ENCODE data around the gene ZMIZ2.
"Not testable (repeated sequence)": the region's sequence is repeated elsewhere in the genome, so short reads cannot be mapped to it uniquely, and the experiment has no call there.

The ZMIZ2 gene

DNA sequence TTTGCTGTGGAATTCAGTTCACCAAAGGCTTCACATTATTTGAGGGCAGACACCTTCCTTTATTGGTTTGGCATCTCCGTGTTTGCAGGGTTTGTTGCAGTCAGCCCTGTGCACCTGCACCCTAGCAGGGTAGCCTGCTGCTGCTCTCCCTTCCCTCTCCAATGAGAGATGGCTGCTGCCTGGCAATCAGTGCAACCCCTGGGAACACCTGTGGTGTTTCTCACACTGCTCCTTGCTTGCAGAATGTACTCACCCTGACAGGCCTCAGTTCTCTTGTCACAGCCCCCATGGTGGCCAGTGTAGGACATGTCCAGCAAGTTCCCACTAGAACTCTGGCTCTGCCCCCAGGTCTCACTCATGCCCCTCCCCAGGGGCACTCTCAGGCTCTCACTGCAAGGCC, 35.7 kb downstream of the ZMIZ2 start:
- no peak for TF ChIP-seq EZH2phosphoT487 (IDR thresholded peaks at IDR 0.05; ENCODE audit: low read depth)
- TF ChIP-seq, protein P1, sequence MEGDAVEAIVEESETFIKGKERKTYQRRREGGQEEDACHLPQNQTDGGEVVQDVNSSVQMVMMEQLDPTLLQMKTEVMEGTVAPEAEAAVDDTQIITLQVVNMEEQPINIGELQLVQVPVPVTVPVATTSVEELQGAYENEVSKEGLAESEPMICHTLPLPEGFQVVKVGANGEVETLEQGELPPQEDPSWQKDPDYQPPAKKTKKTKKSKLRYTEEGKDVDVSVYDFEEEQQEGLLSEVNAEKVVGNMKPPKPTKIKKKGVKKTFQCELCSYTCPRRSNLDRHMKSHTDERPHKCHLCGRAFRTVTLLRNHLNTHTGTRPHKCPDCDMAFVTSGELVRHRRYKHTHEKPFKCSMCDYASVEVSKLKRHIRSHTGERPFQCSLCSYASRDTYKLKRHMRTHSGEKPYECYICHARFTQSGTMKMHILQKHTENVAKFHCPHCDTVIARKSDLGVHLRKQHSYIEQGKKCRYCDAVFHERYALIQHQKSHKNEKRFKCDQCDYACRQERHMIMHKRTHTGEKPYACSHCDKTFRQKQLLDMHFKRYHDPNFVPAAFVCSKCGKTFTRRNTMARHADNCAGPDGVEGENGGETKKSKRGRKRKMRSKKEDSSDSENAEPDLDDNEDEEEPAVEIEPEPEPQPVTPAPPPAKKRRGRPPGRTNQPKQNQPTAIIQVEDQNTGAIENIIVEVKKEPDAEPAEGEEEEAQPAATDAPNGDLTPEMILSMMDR (IDR thresholded peaks at IDR 0.05; ENCODE audit: low read depth, low read length), result no peak

DNA sequence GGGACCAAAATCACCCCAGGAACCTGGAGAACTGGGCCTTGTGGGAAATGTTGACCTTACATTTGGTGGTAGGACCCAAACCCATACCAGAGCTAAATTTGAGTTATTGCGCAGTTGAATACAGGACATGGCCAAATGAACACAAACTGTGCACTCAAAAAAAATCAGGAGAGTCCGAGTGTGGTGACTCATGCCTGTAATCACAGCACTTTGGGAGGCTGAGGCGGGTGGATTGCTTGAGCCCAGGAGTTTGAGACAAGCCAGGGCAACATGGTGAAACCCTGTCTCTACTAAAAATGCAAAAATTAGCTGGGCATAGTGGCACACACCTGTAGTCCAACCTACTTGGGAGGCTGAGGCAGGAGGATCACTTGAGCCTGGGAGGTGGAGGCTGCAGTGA, 36.6 kb downstream of the ZMIZ2 start:
- H4K20me1 ChIP-seq (ENCODE audit: insufficient read depth, low read length); H3K36me3 ChIP-seq (replicated peaks; ENCODE audit: low read depth, low read length); H3K4me2 ChIP-seq (ENCODE audit: low read length); H3K79me2 ChIP-seq (ENCODE audit: low read length); H3K9ac ChIP-seq (ENCODE audit: low read length); H3K4me3 ChIP-seq (ENCODE audit: low read length); H3K27ac ChIP-seq (ENCODE audit: low read length); H2AFZ ChIP-seq (ENCODE audit: low read depth, low read length); H3K4me1 ChIP-seq (ENCODE audit: low read length); H3K27me3 ChIP-seq (ENCODE audit: low read depth, low read length); H3K9me3 ChIP-seq (ENCODE audit: insufficient read depth, low read length): not testable (repeated sequence)

More for the DNA sequence above, 35.7 kb downstream of the ZMIZ2 start:
- Histone ChIP-seq H3K4me1 (ENCODE audit: low read length) (no peaks in the 10 kb centered on the region), H3K4me3 (ENCODE audit: low read length) (no peak overlapping the region), H3K36me3 (replicated peaks; ENCODE audit: low read depth, low read length) (no peaks in the 10 kb centered on the region), H3K79me2 (ENCODE audit: low read length) (no peaks in the 10 kb centered on the region), H3K9me3 (ENCODE audit: insufficient read depth, low read length) (no peaks in the 10 kb centered on the region), H3K4me2 (ENCODE audit: low read length) (no peak overlapping the region), H3K9ac (ENCODE audit: low read length) (no peak overlapping the region), H3K27me3 (ENCODE audit: low read depth, low read length) (no peaks in the 10 kb centered on the region), H3K27ac (ENCODE audit: low read length) (no peak overlapping the region), H4K20me1 (ENCODE audit: insufficient read depth, low read length) (no peaks in the 10 kb centered on the region), H2AFZ (ENCODE audit: low read depth, low read length) (no peak overlapping the region)

- Histone ChIP-seq H3K9me3 (ENCODE audit: insufficient read depth, low read length) (no peaks in the 10 kb centered on the region), H3K9ac (ENCODE audit: low read length) (no peak overlapping the region), H3K4me2 (ENCODE audit: low read length) (no peak overlapping the region), H3K79me2 (ENCODE audit: low read length) (no peaks in the 10 kb centered on the region), H3K27ac (ENCODE audit: low read length) (no peak overlapping the region), H2AFZ (ENCODE audit: low read depth, low read length) (no peak overlapping the region), H3K36me3 (replicated peaks; ENCODE audit: low read depth, low read length) (no peaks in the 10 kb centered on the region), H3K4me3 (ENCODE audit: low read length) (no peak overlapping the region), H4K20me1 (ENCODE audit: insufficient read depth, low read length) (no peaks in the 10 kb centered on the region), H3K4me1 (ENCODE audit: low read length) (no peaks in the 10 kb centered on the region), H3K27me3 (ENCODE audit: low read depth, low read length) (no peaks in the 10 kb centered on the region)
- TF ChIP-seq, protein P1 (IDR thresholded peaks at IDR 0.05; ENCODE audit: low read depth, low read length), result no peak
- no peak for TF ChIP-seq EZH2phosphoT487 (IDR thresholded peaks at IDR 0.05; ENCODE audit: low read depth)
These were observed 38.4 kb downstream of the ZMIZ2 start for GRCh38 chr7:44787041-44787440.

- H3K4me2 ChIP-seq (ENCODE audit: low read length), result no peak overlapping the region
- no peak overlapping the region for H3K27ac ChIP-seq (ENCODE audit: low read length)
- no peaks in the 10 kb centered on the region for H3K4me1 ChIP-seq (ENCODE audit: low read length)
- no peaks in the 10 kb centered on the region for H3K27me3 ChIP-seq (ENCODE audit: low read depth, low read length)
- H4K20me1 ChIP-seq (ENCODE audit: insufficient read depth, low read length), result no peaks in the 10 kb centered on the region
- H3K9me3 ChIP-seq (ENCODE audit: insufficient read depth, low read length), result no peaks in the 10 kb centered on the region
- H3K36me3 ChIP-seq (replicated peaks; ENCODE audit: low read depth, low read length), result no peaks in the 10 kb centered on the region
- H3K4me3 ChIP-seq (ENCODE audit: low read length), result no peak overlapping the region
- no peak overlapping the region for H3K9ac ChIP-seq (ENCODE audit: low read length)
- H3K79me2 ChIP-seq (ENCODE audit: low read length), result no peaks in the 10 kb centered on the region
- TF ChIP-seq, protein P1 (IDR thresholded peaks at IDR 0.05; ENCODE audit: low read depth, low read length), result no peak
- TF ChIP-seq EZH2phosphoT487 (IDR thresholded peaks at IDR 0.05; ENCODE audit: low read depth), result no peak
- no peak overlapping the region for H2AFZ ChIP-seq (ENCODE audit: low read depth, low read length)
These were observed 39.1 kb downstream of the ZMIZ2 start for GRCh38 chr7:44787762-44788161.

- Histone ChIP-seq H3K36me3 (replicated peaks; ENCODE audit: low read depth, low read length) (no peaks in the 10 kb centered on the region), H3K4me3 (ENCODE audit: low read length) (no peak overlapping the region), H3K4me1 (ENCODE audit: low read length) (no peaks in the 10 kb centered on the region), H3K9ac (ENCODE audit: low read length) (no peak overlapping the region), H2AFZ (ENCODE audit: low read depth, low read length) (no peak overlapping the region), H3K4me2 (ENCODE audit: low read length) (no peak overlapping the region), H4K20me1 (ENCODE audit: insufficient read depth, low read length) (no peaks in the 10 kb centered on the region), H3K27ac (ENCODE audit: low read length) (no peak overlapping the region), H3K79me2 (ENCODE audit: low read length) (no peaks in the 10 kb centered on the region), H3K9me3 (ENCODE audit: insufficient read depth, low read length) (no peaks in the 10 kb centered on the region), H3K27me3 (ENCODE audit: low read depth, low read length) (no peaks in the 10 kb centered on the region)
- TF ChIP-seq, protein P1 (IDR thresholded peaks at IDR 0.05; ENCODE audit: low read depth, low read length), result no peak
- no peak for TF ChIP-seq EZH2phosphoT487 (IDR thresholded peaks at IDR 0.05; ENCODE audit: low read depth)
These were observed 41.3 kb downstream of the ZMIZ2 start for GRCh38 chr7:44789990-44790389.

Data from OCI-LY3 (cell line).